GM20000 (cell line): ENCODE results near the gene DOCK11.

ENCODE experiments used
- DNase-seq: peaks from one replicate; pipeline ENCODE4 v3.0.0; 2012; ENCODE audit warnings: low spot score
- TF ChIP-seq, protein P1 (sequence below): IDR thresholded peaks from 2 replicates; pipeline ENCODE4 v1.5.1; 2012; ENCODE audit warnings: mild to moderate bottlenecking, control low read depth; ENCODE audit errors: extremely low read depth, missing control alignments

The DOCK11 gene

DNA sequence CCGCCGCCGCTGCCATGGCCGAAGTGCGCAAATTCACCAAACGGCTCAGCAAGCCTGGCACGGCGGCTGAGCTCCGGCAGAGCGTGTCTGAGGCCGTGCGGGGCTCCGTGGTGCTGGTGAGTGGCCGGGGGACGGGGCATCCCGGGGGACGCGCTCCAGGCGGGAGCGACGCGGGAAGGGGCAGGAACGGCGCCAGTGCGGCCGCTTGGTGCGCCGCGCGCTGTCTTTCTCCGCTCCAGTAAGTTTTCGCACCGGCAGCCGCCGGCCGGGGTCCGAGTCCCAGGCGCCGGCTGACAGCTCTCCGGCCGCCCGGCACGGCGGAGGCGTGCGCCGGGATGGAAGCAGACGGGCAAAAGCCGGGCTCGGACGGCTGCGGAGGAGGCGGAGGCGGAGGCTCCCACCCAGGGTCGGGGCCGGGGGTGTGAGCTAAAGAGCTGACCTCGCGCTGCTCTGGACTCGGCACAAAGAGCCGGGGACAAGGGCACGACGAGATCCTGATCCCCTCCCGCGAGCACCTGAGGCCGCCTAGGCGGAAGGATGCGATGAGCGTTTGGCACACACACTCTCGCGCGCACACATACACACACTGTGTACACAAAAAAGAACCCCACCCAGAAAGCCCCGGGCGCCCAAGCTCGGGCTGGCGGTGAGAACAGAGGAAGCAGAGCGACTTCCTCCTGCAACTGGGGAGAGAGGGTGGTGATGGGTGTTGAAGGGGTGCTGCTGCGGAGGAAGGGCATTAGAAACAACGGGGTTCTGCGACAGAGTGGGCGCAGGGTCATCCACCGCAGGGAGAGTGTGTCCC, 545 bp downstream of the DOCK11 start:
- TF ChIP-seq, protein P1, sequence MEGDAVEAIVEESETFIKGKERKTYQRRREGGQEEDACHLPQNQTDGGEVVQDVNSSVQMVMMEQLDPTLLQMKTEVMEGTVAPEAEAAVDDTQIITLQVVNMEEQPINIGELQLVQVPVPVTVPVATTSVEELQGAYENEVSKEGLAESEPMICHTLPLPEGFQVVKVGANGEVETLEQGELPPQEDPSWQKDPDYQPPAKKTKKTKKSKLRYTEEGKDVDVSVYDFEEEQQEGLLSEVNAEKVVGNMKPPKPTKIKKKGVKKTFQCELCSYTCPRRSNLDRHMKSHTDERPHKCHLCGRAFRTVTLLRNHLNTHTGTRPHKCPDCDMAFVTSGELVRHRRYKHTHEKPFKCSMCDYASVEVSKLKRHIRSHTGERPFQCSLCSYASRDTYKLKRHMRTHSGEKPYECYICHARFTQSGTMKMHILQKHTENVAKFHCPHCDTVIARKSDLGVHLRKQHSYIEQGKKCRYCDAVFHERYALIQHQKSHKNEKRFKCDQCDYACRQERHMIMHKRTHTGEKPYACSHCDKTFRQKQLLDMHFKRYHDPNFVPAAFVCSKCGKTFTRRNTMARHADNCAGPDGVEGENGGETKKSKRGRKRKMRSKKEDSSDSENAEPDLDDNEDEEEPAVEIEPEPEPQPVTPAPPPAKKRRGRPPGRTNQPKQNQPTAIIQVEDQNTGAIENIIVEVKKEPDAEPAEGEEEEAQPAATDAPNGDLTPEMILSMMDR, result no peak
- peak; percentile 58 for DNase-seq

DNA sequence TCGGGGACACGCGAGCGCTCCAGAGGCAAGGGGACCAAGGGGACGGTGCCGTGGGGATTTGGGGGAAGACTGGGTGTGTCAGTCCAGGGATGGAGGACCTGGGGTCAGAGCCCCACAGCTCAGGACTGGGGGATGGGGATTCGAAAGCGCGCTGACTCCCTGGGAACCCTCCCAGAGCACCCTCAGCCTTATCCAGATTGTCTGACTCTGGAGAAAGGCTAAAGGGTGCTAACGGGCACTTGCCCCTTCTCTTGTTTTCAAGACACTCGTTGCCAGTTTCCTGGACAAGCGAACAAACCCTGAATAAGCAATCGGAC, 1.1 kb downstream of the DOCK11 start:
- DNase-seq, result no peak

DNA sequence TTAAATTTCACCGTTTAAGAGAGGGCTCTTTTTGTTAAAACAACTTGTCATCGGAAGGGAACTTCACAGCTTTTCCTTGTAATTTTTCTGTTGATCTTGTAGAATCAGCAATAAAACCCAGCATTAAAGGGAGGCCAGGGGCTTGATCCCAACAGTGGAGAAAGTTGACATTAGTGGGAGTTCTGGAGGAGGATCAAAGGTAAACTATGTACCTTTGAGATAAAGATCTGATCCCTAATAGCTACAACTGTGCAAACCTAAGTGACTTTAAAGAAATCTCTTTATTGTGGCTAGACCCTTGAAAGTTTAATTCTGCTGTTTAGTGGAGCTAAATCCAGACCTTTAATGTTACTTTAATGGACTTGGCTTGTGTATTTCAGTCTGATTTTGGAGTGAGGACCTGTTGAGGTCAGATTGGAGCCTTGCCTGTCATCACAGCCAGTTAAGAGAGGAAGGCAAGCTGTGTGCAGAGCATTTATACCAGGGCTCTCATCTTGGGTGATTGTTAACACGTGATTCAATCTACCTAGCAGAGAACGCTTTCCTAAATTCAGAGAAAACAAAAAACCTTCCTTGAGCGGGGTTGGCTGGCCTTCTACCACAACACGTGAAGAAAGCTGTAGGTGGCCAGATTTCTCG, 1.7 kb downstream of the DOCK11 start:
- TF ChIP-seq, protein P1, result no peak
- no peak for DNase-seq

More for the DNA sequence above, 1.1 kb downstream of the DOCK11 start:
- TF ChIP-seq, protein P1, result no peak

DNA sequence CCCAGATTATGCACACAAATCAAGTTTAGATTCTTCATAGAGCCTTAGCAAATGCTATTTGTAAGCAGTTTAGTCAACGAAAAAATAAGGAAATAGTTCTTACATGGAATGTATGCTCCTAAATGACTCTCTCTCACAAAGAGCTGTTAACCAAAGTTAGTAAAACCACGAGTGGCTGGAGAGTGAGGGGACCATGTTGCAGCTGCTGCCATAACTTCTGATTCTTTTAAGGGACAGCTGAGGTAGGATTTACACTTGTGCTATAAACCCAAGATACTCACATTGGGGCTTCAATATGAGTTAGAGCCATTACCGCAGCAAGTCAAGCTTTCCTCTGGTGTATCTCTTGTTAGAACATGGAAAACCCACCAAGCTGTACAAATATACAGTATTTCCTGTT, 2.7 kb downstream of the DOCK11 start:
- TF ChIP-seq, protein P1, result no peak
- no peak for DNase-seq

DNA sequence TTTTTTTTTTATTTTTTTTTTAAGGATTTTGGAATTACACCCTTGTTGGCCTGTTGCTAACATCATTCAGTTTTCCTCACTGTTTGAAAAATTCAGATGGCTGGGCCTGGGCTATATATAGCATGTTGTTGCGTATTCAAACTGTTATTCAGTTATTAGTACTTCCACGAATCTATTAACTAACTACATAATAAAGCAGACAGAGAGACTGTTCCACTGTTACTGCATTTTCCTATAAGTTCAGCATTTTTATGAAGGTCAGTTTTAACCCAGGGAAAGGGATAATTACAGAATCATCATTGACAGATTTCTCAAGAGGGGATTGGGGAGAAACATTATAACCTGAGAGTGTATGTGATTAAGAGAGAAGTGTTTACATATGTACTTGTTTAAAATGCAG, 3.1 kb downstream of the DOCK11 start:
- TF ChIP-seq, protein P1, result no peak
- no peak for DNase-seq

DNA sequence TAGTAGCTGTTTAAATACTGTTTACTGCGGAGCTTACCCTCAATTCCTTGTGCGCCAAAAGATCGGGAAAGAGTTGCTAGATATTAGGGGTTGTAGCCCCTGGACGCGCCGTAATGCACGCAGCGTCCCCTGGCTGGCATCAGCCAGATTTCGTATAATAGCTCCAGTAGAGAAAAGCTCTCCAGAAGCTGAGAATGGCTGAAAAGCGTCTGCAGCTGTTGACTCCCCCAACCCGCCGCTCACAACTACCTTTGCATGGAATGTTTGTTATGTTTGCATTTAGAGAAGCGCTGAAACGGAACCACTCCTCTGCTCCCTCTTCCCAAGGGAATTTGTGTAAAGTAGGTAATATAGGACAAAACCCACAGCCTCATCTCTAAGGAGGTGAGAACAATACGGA, 3.7 kb downstream of the DOCK11 start:
- DNase-seq, result no peak
- TF ChIP-seq, protein P1, result no peak

DNA sequence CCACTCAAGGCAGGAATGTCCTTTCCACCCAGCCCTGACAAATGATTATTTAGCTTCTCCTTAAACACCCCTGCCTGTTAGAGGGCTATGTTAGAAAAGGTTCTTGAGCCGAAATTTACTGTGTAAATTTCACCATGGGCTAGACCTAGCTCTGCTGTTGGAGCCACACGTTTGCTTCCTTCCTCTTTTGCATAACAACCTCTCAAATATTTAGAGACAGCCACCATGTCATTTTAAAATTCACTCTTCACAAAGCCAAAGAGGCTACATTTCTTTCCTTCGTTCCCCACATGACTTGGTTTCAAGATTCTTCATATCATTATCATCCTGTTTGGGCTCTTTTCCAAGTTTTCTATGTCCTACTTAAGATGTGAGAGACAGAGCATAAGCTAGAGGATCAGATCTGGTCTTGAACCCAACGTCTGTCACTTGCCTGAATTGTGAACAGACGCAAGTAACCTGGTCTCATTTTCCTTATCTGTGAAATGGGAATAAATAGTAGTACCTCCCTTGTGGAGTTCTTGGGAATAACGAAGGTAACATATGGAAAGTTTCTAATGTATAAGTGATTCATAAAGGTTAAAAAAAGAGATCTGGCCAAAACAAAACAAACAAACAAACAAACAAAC, 6.7 kb downstream of the DOCK11 start:
- TF ChIP-seq, protein P1, result no peak
- DNase-seq, result no peak
